ENCODE results near the gene DDI2. TPM values are rescaled to one million over a fixed set of nuclear protein-coding genes. Genes with fewer than 3 reads are reported as not detected.

DDI2 gene
- total RNA-seq, 1 experiment from 2014 or later = 7.6 TPM

DNA sequence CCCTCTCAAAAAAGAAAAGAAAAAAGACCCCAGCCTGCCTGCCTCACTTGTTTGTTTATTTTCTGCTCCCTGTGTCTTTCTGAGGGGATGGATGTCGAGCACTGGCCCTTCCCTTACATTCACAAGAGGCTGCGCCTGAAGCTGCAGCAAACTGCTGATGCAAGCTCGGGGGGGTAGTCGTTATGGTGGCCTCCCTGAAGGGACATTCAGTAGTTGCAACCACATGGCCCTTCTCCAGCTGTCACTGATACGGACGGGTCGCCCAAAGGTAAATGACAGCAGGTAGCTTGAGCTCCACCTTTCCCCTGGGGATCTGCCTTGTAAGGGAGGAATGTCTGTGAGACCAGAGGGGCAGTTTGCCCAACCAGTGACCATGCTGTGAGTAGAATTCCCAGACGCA, 84.5 kb downstream of the DDI2 start:
- no peaks in the 10 kb centered on the region for H3K9me3 ChIP-seq
- peaks cover 8% of the 10 kb centered on the region for H3K36me3 ChIP-seq
- no peaks in the 10 kb centered on the region for H3K27me3 ChIP-seq
- no peak for DNase-seq
- no peak overlapping the region for H3K4me3 ChIP-seq

DNA sequence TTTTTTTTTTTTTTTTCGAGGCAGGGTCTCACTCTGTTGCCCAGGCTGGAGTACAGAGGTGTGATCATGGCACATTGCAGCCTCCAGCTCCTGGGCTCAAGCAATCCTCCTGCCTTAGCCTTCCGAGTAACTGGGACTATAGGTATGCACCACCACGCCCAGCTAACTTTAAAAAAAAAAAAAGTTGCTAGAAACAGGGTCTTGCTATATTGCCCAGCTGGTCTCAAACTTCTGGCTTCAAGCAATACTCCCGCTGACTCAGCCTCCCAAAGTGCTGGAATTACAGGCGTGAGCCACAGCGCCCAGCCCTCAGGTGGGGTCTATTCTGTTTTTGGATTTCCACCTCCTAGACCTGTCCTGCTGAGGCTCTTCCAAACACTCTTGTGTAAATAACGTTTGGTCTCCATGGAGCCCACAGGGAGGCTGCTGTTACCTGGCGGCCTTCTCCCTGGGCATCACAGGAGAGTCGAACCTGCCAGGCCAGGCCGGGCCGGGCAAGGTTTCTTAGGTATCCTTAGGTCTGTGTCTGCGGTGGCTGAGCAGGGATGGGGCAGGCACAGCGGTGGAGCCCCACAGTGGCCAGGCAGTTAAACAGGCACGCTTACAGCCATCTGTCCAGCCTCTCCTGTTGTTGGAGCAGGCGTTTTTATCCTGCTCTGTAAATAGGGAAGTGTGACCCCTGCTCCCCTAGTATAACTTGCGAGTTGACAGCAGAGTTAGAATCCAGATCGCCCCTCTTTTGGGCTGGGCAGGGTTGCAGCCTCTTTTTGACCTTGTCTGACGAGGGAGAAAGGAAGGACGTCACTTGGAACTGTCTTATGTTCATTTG, 85.7 kb downstream of the DDI2 start:
- no peaks in the 10 kb centered on the region for H3K9me3 ChIP-seq
- H3K36me3 ChIP-seq = peaks cover 8% of the 10 kb centered on the region
- no peak overlapping the region for H3K4me3 ChIP-seq
- no peaks in the 10 kb centered on the region for H3K27me3 ChIP-seq
- DNase-seq = peak; percentile 19

DNA sequence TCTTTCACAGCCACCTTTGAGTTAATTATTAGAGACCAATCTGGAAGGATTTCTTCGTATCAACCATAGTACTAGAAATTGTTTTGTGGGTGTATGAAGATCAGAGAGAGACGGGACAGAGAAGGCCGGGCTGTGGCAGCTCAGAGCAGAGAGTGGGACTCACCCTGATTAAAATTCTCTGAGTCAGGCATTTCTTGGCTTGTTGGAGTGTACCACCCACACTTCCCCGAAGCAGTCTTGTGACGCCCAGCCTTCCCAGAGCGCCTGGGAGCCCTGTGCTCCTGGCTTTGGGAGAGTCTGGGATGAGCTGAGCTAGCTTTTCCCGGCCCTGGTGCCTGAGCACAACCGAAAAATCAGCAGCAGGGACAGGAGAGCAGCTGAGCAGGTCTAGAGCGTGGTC, 86.3 kb downstream of the DDI2 start:
- no peak overlapping the region for H3K4me3 ChIP-seq
- peaks cover 8% of the 10 kb centered on the region for H3K36me3 ChIP-seq
- H3K27me3 ChIP-seq = no peaks in the 10 kb centered on the region
- peak; percentile 87 for DNase-seq
- H3K9me3 ChIP-seq = no peaks in the 10 kb centered on the region

DNA sequence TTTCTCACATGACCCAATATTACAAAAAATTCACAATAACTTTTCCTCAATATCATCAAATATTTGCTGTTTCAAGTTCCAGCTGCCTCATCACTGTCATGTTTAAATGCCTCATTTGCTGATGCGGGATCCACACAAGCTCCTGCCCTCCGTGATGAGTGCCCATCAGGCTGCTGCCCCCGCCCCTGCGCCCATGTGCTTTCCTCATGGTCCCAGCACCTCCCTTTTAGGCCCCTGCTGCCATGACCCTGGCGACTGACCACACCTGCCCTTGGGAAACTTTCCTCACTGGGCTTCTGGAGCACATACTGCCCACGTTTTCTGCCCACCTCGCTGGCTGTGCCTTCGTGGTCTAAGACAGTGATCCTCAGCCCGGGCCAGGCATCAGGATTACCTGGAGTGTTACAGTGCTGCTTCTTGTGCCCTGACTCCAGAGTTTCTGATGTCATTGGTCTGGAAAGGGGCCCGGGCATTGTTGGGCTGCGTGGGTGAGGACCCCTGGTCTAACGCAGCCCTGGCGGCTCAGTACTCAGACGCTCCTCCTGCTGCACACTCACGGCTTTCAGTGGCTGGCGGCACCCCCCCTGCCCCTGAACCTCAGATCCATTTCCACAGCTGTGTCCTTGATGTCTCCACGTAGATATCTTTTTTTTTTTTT, 87.4 kb downstream of the DDI2 start:
- H3K27me3 ChIP-seq = no peaks in the 10 kb centered on the region
- no peaks in the 10 kb centered on the region for H3K9me3 ChIP-seq
- peaks cover 8% of the 10 kb centered on the region for H3K36me3 ChIP-seq
- H3K4me3 ChIP-seq = no peak overlapping the region
- no peak for DNase-seq

DNA sequence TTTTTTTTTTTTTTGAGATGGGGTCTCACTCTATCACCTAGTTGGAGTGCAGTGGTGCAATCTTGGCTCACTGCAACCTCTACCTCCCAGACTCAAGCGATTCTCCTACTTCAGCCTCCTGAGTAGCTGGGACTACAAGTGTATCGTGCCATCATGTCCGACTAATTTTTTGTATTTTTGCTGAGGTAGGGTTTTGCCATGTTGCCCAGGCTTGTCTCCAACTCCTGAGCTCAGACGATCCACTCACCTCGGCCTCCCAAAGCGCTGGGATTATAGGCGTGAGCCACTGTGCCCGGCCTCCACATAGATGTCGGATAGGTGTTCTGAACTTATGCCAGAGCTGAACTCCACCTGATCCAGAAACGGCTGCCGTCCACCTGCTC, 87.9 kb downstream of the DDI2 start:
- Histone ChIP-seq H3K4me3 (no peak overlapping the region), H3K36me3 (peaks cover 8% of the 10 kb centered on the region), H3K9me3 (no peaks in the 10 kb centered on the region), H3K27me3 (no peaks in the 10 kb centered on the region)
- DNase-seq = no peak

DNA sequence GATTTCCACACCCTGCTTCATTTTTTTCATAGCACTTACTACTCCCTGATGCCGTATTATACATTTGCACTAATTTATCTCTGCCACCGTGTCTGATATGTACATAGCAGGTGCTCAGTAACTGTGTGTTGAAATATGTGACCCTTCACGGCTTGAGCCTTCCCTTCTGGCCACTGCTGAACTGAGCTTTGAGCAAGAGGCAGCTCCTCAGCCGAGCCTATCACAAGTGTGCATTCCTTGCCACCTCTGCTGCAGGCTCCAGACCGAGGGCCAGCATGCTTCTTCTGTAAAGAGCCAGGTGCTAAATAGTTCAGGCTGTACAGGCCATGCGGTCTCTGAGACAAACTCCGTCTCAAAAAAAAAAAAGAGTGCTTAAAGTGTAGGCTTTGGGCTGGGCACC, 89.5 kb downstream of the DDI2 start:
- no peak for DNase-seq
- no peaks in the 10 kb centered on the region for H3K27me3 ChIP-seq

DNA sequence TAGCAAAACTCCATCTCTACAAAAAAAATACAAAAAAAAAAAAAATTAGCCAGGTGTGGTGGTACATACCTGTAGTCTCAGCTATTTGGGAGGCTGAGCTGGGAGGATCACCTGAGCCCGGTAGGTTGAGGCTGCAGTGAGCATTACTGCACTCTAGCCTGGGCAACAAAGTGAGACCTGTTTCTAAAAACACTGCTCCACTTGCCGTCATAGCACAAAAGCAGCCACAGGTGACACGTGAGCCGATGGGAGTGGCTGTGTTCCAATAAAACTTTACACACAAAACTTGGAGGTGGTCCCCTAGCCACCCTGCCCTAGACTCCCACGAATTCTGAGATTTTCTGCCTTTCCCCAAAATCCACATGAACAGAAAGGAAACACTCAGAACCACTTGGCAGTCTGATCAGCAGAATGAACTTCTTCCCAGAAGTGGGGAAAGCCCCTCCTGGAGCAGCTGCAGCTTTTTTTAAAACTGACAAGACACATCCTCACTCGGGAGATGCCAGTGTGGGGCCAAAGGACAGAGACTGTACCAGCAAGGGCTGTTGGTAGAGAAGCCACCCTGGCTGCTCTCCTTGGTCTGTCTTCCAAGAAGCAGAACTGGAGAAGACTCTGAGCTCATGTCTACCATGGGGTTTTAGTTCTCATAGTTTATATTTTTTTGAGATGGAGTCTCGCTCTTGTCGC, 90.1 kb downstream of the DDI2 start:
- H3K9me3 ChIP-seq = no peaks in the 10 kb centered on the region
- H3K4me3 ChIP-seq = no peak overlapping the region
- no peak for DNase-seq
- no peaks in the 10 kb centered on the region for H3K27me3 ChIP-seq
- H3K36me3 ChIP-seq = peaks cover 8% of the 10 kb centered on the region

More for the DNA sequence above, 89.5 kb downstream of the DDI2 start:
- peaks cover 8% of the 10 kb centered on the region for H3K36me3 ChIP-seq
- H3K9me3 ChIP-seq = no peaks in the 10 kb centered on the region
- H3K4me3 ChIP-seq = no peak overlapping the region

DNA sequence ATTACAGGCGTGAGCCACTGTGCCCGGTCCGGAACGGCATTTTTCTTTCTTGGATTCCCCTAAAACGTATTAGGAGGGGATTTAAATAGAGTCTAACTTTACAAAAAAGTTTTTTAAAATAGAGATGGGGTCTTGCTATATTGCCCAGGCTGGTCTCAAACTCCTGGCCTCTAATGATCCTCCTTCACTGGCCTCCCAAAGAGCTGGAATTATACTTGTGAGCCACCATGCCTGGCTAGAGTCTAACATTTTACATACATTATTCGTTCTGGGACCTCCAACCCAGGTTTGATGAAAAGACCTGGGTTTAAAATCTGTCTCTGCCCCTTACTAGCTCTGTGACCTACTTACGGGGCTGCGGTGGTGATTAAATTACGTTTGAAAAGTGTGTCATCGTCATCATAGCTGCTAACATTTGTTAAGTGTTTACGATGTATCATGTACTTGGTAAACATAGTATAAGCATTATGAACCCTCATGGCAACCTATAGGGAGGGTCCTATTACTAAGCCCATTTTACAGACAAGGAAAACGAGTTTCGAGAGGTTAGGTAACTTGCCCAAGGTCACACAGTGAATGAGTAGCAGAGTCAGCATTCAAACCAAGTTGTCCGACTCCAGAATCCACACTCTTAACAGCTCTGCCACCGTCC, 91.4 kb downstream of the DDI2 start:
- Histone ChIP-seq H3K27me3 (no peaks in the 10 kb centered on the region), H3K9me3 (no peaks in the 10 kb centered on the region), H3K36me3 (peaks cover 8% of the 10 kb centered on the region), H3K4me3 (no peak overlapping the region)
- no peak for DNase-seq

DNA sequence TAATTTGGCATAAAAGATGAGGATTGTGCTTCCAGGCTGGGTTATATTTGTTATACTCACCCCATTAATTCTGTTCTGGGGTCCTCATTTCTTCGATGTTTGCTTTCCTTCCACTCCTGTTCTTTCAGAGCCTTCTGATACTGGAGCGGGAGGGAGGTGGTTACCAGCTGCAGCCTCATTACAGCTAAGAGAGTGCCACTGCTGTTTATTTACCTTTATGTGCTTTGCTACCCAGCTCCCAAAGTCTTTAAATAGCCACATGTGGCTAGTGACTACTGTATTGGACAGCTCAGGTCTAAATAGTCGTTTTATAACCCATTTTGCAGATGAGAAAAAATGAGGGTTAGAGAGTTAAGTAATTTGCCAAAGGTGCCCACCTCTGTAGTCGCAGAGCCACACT, 92.0 kb downstream of the DDI2 start:
- Histone ChIP-seq H3K27me3 (no peaks in the 10 kb centered on the region), H3K4me3 (no peak overlapping the region), H3K36me3 (peaks cover 8% of the 10 kb centered on the region), H3K9me3 (no peaks in the 10 kb centered on the region)
- no peak for DNase-seq

DNA sequence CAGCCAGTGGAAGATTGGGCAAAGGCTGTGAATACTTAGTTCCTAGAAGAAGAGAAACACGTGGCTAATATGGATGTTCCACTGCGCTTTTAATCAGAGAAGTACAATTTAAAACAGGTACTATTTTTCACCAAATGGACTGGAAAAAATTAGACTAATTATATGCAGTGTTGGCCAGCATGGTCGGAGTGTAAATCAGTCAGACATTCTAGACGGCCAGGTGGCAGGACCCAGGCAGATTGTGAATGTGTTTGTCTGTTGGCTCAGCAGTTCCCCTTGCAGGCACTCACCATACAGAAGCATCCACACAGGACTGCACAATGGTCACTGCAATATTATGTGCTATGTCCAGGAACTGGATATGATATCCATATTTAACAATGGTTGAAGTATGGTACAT, 94.9 kb downstream of the DDI2 start:
- Histone ChIP-seq H3K4me3 (no peak overlapping the region), H3K36me3 (no peaks in the 10 kb centered on the region; the same call in none of the 2 replicates), H3K27me3 (no peaks in the 10 kb centered on the region), H3K9me3 (no peaks in the 10 kb centered on the region)
- DNase-seq = no peak

DNA sequence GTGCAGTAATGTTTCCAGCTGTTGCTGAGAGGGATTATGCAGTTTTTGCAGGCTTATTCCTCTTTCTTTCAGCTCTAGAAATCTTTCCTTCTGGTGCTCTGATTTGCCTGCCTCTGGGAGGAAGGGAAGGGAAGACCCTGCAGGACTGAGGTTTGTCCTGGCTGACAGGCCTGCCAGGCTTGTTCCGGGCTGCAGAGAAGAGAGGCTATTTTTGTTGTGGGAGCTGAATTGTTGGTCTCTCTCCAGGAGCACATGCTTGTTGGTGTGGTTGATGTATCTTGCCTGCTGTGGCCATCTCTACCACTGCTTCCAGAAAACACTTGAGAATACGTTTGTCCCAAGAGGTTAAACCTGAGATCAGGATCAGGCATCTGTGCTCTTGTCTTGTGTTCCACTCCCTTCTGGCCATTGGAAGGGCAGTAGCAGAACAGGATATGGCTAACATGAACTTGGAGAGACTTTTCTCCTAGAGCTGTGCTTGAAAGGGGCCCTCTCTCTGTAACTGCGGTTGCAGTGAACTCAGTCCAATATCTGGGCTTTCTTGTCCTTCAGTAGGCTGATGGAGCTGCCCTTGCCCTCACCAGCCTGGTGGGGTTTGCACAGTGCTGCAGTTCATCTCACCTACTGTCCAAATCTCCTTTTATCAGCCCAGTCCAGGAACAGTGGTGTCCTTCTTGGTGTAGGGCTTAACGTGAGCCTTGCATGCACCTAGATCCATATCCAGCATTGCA, 97.3 kb downstream of the DDI2 start:
- Histone ChIP-seq H3K27me3 (no peaks in the 10 kb centered on the region), H3K9me3 (no peaks in the 10 kb centered on the region), H3K4me3 (no peak overlapping the region), H3K36me3 (peaks cover 3% of the 10 kb centered on the region)
- no peak for DNase-seq

DNA sequence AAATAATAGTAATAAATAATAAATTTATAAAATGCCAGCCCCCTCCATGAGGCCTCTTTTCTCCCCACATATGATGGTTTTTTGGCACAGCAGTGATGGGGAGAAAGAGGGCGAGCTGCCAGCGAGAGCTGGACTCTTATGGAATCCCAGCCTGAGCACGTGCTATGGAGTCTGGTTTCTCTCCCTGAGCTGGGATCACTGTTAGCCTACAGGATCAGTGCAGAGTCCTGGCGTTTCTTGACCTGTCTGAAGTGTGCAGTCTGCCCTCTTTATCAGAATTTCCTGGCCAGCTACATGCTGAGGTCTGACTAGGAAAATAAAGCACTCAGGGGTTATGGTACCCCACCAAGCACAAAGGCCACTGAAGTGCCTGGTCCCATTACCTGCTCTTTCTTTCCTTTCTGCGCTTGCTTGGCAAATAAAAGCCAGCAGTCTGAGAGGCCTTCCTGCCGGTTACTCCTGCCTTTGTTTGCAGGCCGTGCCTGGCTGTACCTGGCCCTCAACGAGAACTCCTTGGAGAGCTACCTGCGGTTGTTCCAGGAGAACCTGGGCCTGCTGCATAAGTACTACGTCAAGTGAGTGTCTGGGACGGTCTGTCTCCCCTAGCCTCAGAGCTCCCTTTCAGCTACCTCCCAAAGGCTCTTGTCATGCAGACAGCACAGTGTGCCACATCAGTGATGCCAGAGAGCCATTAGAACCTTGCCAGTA, 100.3 kb downstream of the DDI2 start:
- DNase-seq = no peak
- no peak overlapping the region for H3K4me3 ChIP-seq
- no peaks in the 10 kb centered on the region for H3K27me3 ChIP-seq
- H3K9me3 ChIP-seq = no peaks in the 10 kb centered on the region
- peaks cover 3% of the 10 kb centered on the region for H3K36me3 ChIP-seq

DNA sequence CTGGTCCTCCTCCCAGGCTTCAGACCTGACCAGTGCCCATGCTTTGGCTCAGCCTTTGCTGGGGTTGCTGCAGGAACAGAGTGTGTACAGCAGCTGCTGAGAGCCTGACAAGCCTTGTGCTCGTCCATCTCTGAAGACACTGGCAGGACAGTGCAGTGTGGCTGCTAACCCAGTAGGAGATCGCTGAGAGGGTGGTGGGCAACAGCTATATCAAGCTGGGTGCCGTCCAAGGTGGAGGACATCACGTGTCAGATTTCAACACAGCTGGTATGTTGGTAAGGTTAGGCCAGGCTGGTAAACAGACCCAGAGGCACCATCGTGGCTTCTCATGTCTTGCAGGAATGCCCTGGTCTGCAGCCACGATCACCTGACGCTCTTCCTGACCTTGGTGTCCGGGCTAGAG, 100.9 kb downstream of the DDI2 start:
- H3K4me3 ChIP-seq = no peak overlapping the region
- H3K9me3 ChIP-seq = no peaks in the 10 kb centered on the region
- no peaks in the 10 kb centered on the region for H3K27me3 ChIP-seq
- no peak for DNase-seq
- peaks cover 3% of the 10 kb centered on the region for H3K36me3 ChIP-seq

Data from MG63 (cell line).